Measurements from ENCODE around the gene LRRC63.

The LRRC63 gene

DNA sequence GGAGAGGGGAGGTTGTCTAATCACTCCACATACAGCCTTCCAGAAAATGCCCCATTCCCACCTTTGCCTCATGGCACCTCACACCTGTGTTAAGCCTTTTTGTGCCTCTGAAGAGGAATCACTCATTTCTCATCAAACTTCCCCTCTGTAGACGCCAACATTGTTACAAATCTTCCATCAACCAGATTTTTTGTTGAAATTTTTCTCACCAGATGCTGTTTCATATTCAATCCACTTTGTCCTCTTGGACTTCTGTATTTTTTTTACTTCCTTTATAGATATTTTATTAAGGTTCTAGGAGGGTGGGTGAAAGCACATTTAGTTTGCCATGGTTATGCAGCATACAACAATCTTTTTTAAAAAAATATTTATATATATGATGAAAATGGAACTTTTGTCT lies 101.3 kb downstream of the LRRC63 start:
- no peak for DNase-seq (ENCODE audit: low read depth)

- no peak for DNase-seq (ENCODE audit: low read depth)
These were observed 101.9 kb downstream of the LRRC63 start for GRCh38 chr13:46313432-46314257.

- DNase-seq (ENCODE audit: low read depth), result no peak
These were observed 102.9 kb downstream of the LRRC63 start for GRCh38 chr13:46314587-46314986.

- DNase-seq (ENCODE audit: low read depth), result no peak
These were observed 103.3 kb downstream of the LRRC63 start for GRCh38 chr13:46315036-46315435.

- DNase-seq (ENCODE audit: low read depth), result no peak
These were observed 103.9 kb downstream of the LRRC63 start for GRCh38 chr13:46315491-46316075.

GRCh38 chr13:46317120-46317519 lies 105.4 kb downstream of the LRRC63 start:
- DNase-seq (ENCODE audit: low read depth), result no peak

DNA sequence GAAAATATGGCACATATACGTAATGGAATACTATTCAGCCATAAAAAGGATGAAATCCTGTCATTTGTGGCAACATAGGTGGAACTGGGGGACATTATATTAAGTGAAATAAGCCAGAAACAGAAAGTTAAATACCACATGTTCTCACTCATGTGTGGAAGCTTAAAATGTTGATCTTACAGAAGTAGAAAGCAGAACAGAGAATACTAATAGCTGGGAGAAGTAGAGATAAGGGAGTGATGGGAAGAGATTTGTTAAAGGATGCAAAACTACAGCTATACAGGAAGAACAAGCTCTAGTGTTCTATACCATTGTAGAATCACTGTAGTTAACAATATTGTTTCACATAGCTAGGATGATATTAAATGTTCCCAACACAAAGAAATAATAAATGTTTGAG lies 107.3 kb downstream of the LRRC63 start:
- no peak for DNase-seq (ENCODE audit: low read depth)

DNA sequence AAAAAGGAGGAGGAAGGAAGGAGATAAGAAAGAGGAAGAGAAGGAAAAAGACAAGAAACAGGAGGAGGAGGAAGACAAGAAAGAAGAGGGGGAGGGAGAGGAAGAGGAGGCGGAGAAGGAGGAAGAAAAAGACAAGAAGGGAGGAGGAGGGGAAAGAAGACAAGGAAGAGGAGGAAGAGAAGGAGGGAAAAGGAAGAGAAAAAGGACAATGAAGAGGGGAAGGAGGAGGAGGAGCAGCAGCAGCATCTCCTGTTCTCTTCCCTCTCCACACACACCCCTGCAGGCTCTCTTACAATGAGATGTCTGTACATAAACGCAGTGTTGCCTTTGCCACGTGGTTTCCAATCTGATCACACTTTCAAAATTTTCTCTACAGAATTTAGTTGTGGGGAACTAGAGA lies 108.7 kb downstream of the LRRC63 start:
- DNase-seq (ENCODE audit: low read depth), result no peak

DNA sequence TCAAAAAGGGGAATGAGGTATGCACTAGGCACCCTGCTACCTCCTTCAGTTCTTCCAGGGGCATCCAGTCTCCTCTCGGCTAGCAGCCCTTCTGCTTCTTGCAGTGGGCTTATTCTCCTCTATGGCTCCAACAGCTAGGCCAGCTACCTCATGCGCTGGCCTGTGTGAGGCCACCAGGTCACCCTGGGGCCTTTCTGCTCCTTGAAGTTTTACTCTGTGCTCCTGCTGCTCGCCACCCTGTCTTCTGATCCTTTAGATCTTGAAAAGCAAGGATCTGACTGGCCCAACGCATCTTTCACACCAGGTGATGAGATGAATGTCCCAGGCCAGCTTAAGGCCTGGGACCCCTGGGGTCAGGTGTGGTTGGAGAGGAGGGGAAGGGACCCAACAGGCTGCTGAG lies 109.1 kb downstream of the LRRC63 start:
- DNase-seq (ENCODE audit: low read depth), result no peak

- DNase-seq (ENCODE audit: low read depth), result peak; percentile 28
These were observed 109.9 kb downstream of the LRRC63 start for GRCh38 chr13:46321494-46322225.

DNA sequence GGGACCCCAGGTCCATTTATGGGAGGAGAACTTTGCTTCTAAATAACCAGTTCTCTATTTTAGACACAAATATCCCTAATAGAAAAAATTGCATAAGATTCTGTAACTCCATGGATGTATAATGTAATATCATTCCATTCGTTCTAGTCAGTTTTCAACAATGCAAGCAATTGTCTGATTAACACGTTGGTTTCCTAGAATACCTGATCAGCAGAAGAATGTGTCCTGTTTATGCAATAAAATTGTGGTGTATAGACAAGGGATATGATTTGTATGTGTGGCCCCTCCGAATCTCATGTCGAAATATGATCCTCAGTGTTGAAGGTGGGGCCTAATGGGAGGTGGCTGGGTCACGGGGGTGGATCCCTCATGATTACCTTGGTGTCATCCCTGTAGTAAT lies 113.2 kb downstream of the LRRC63 start:
- DNase-seq (ENCODE audit: low read depth), result no peak
